A673 (cell line): ENCODE measurements around the gene REG4. TPM values are rescaled to one million over a fixed set of nuclear protein-coding genes. Genes with fewer than 3 reads are reported as not detected.

Source experiments
- BruUV-seq: library from RNA; stranded (reverse); fragments of 400-500 nt; replicated peaks from 2 replicates; lab custom pipeline; 2021; lab: Mats Ljungman, UMichigan
- CTCF ChIA-PET: fragments of 300-600 bp; sonication (Branson Sonifier 250); formaldehyde crosslinking; loops from one replicate; lab custom pipeline; 2022; ENCODE audit warnings: antibody characterized with exemption; lab: Charles Lee
- POLR2A ChIA-PET: fragments of 300-600 bp; sonication (Branson Sonifier 250); formaldehyde crosslinking; loops from one replicate; lab custom pipeline; 2022; ENCODE audit warnings: antibody characterized with exemption; ENCODE audit not compliant: low non-redundant PET; lab: Charles Lee
- DNase-seq: peaks from one replicate; pipeline ENCODE4 v3.0.0-alpha.2; 2015; ENCODE audit warnings: low spot score
- H3K27ac ChIP-seq: fragments of 200-600 bp; sonication (generic); 2 replicates; pipeline ENCODE4 v1.5.1; 2016; ENCODE audit warnings: mixed run types, low read depth, mild to moderate bottlenecking, mixed read lengths, antibody characterized with exemption, low read length; ENCODE audit not compliant: poor library complexity, severe bottlenecking
- H3K27me3 ChIP-seq: fragments of 200-600 bp; sonication (generic); replicated peaks from 2 replicates; pipeline ENCODE4 v1.6.1; 2017; ENCODE audit warnings: mixed run types, low read depth, mild to moderate bottlenecking, mixed read lengths, antibody characterized with exemption, low read length; ENCODE audit not compliant: insufficient read depth, poor library complexity
- H3K36me3 ChIP-seq: fragments of 200-600 bp; sonication (generic); 2 replicates; pipeline ENCODE4 v1.6.1; 2016; ENCODE audit warnings: mixed run types, mild to moderate bottlenecking, mixed read lengths, antibody characterized with exemption, low read length; ENCODE audit not compliant: insufficient read depth, poor library complexity, severe bottlenecking
- H3K4me1 ChIP-seq: fragments of 200-600 bp; sonication (generic); 2 replicates; pipeline ENCODE4 v1.6.1; 2017; ENCODE audit warnings: mixed run types, mild to moderate bottlenecking, mixed read lengths, antibody characterized with exemption, low read length; ENCODE audit not compliant: insufficient read depth, poor library complexity, severe bottlenecking
- H3K4me3 ChIP-seq: fragments of 200-600 bp; sonication (generic); 2 replicates; pipeline ENCODE4 v1.5.1; 2016; ENCODE audit warnings: low read depth, mixed run types, mild to moderate bottlenecking, mixed read lengths, low read length; ENCODE audit not compliant: poor library complexity, severe bottlenecking
- H3K9me3 ChIP-seq: fragments of 200-600 bp; sonication (generic); 2 replicates; pipeline ENCODE4 v1.6.1; 2016; ENCODE audit warnings: mixed run types, low read depth, mild to moderate bottlenecking, mixed read lengths, antibody characterized with exemption, low read length; ENCODE audit not compliant: poor library complexity, severe bottlenecking
- CTCF ChIP-seq: fragments of 300-800, 200-600 bp; sonication (generic); conservative IDR thresholded peaks from 2 replicates; pipeline ENCODE4 v1.5.1; 2017; ENCODE audit warnings: low read depth, mild to moderate bottlenecking, antibody characterized with exemption, low read length, moderate library complexity, mixed read lengths
- EZH2 ChIP-seq: fragments of 200-600 bp; sonication (generic); IDR thresholded peaks from 2 replicates; pipeline ENCODE4 v1.6.1; 2017; ENCODE audit warnings: borderline replicate concordance, low read depth, mild to moderate bottlenecking, mixed read lengths, antibody characterized with exemption, low read length; ENCODE audit not compliant: poor library complexity, severe bottlenecking
- intact Hi-C: fragments of 100-400 bp; cut with micrococcal nuclease; formaldehyde crosslinking; loops from one replicate; pipeline ENCODE4 v1.10.0; 2022; ENCODE audit not compliant: unreplicated experiment
- total RNA-seq: library from RNA; stranded (reverse); gene quantifications from 2 replicates; pipeline ENCODE4 v1.2.3, GENCODE V29; 2021

REG4 gene
- total RNA-seq, 1 experiment from 2014 or later = not detected

- ChIA-PET CTCF (no interaction called here), POLR2A (interaction anchor here (0.6 kb wide), 1 partner anchor 888 kb away, joined by 4 read pairs; no protein-coding TSS in a partner anchor)
- Histone ChIP-seq H3K9me3 (no peaks in the 10 kb centered on the region), H3K4me1 (peaks cover 12% of the 10 kb centered on the region), H3K36me3 (no peaks in the 10 kb centered on the region), H3K27me3 (no peaks in the 10 kb centered on the region), H3K4me3 (no peak overlapping the region), H3K27ac (no peak overlapping the region)
- intact Hi-C loops = no loop called here
- no TSS peak for BruUV-seq
- TF ChIP-seq EZH2 = no peak
- TF ChIP-seq CTCF = no peak
- no peak for DNase-seq
Observed at GRCh38 chr1:119814288-119814687, 3.0 kb upstream of the REG4 start.

DNA sequence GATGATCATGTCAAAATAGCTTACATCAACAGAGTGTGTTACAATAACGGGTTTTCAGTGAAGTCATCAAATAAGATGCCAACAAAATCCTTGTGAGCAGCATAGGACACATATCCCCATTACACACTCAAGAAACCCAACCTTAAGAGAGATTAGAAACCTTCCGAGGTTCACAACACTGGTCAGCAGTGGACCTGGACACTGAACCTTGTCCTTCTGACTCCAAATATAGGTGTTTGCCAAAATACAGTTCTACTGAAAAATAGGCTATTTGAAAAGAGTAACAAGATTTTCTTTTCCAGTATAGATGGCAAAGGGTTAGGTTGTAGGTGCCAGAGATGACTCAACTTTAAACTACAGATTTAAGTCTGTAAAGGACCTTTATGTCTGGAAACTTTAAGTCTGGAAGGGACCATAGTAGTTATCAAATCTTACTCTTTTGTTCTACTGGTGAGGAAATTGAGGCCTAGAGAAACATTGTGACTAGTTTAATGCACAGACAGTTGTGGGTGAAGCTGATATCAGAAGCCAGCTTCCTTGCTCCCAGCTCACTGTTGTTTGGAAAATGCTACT is 811 bp upstream of the REG4 start:
- Histone ChIP-seq H3K27me3 (no peaks in the 10 kb centered on the region), H3K4me3 (no peak overlapping the region), H3K27ac (no peak overlapping the region), H3K36me3 (no peaks in the 10 kb centered on the region), H3K9me3 (no peaks in the 10 kb centered on the region), H3K4me1 (peaks cover 12% of the 10 kb centered on the region)
- DNase-seq = no peak
- intact Hi-C loops = no loop called here
- ChIA-PET CTCF (no interaction called here), POLR2A (no interaction called here)
- TF ChIP-seq CTCF = no peak
- no peak for TF ChIP-seq EZH2
- no TSS peak for BruUV-seq

DNA sequence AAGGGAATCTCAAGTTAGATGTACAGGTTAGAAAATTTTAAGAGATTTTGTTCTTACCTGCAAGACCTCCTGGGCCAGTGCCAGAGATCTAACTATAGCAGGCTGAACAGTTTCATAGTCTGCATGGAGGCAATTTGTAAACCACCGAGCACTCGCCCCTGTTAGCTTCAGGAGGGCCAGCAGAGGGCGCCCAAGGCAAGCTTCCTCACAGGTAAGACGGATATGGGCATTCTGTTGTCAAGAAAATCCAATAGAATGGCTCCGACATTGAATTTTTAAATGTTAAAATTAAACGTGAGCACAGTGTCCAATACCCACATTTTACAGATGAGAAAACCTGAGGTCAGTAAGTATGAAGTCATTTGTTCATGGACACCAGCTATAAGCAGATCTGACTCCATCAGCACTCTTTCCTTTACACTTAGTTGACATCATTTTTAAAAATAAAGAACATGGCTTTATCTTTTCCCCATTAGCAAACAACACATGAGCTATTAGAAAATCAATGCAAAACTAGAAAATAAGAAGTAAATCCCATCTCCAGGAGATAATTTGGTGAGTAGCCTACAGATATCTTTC is 2.2 kb downstream of the REG4 start:
- CTCF ChIA-PET = interaction anchor here (0.6 to 0.9 kb wide), 3 partner anchors 21 to 200 kb away, joined by 3 to 4 read pairs (median 3); no protein-coding TSS in a partner anchor

More for the DNA sequence above, 2.2 kb downstream of the REG4 start:
- Histone ChIP-seq H3K4me1 (no peaks in the 10 kb centered on the region), H3K9me3 (no peaks in the 10 kb centered on the region), H3K36me3 (no peaks in the 10 kb centered on the region), H3K27ac (no peak overlapping the region), H3K4me3 (no peak overlapping the region), H3K27me3 (no peaks in the 10 kb centered on the region)
- TF ChIP-seq EZH2 (no peak), CTCF (peak; percentile 98)
- no TSS peak for BruUV-seq
- peak; percentile 71 for DNase-seq
- intact Hi-C loops = loop anchor here (1.0 to 5.0 kb wide), 2 partner anchors 12 to 67 kb away; no protein-coding TSS in a partner anchor
- POLR2A ChIA-PET = interaction anchor here (0.6 kb wide), 1 partner anchor 13 kb away, joined by 3 read pairs; no protein-coding TSS in a partner anchor
